ENCODE data around the gene PPP1R1B. TPM values are rescaled to one million over a fixed set of nuclear protein-coding genes. Genes with fewer than 3 reads are reported as not detected.

PPP1R1B gene
- total and polyA plus RNA-seq, 12 donors, result 0.28 to 2.1 (median 0.66) TPM; not detected in 1

DNA sequence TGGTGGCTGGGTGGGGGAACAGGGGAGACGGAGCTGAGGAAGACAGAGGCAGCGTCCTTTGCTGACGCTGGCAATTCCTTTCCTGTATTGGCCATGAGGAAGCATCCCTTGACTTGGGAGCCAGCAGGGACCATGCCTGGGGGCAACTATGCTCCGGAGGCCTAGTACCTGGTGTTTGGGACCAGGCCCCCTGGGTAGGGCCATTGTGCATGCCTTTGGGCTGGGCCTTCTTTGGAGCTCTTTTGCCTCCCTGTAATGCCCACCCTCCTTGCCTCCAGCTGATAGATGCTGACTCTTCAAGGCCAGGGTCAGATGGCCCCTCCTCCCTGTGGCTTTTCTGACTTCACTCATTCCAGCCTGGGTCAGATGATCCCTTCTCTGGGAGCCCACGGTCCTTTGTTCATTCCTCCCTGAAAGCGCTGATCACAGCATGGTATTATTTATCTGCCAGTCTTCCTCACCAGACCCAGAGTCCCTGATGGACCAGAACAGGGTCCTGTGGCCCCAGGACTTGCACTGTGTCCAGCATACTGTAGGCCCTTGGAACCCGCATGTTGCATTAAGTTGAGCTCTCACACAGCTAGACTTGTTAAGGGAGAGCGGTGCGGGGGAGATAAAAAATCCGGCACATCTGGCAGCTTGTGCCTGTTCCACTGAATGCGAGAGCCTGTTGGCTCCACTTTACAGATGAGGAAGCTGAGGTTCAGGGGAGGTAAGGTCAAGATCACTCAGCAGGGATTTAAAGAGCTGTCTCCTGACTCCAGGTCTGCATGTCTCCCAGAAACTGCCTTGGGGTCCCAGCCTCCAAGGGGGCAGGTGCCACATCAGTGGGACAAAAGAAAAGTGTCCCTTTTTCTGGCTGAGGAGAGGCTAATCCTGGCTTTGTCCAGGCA, 13.1 kb downstream of the PPP1R1B start:
- WGBS, 2 donors, result 85 to 86% methylated on average over 11 of the region's 11 CpGs
- H3K27me3 ChIP-seq, result no peaks in the 10 kb centered on the region
- no peak for DNase-seq
- H3K4me1 ChIP-seq, result peaks cover 16 to 90% (median 68%) of the 10 kb centered on the region in 9 donors
- TF ChIP-seq, protein P1, sequence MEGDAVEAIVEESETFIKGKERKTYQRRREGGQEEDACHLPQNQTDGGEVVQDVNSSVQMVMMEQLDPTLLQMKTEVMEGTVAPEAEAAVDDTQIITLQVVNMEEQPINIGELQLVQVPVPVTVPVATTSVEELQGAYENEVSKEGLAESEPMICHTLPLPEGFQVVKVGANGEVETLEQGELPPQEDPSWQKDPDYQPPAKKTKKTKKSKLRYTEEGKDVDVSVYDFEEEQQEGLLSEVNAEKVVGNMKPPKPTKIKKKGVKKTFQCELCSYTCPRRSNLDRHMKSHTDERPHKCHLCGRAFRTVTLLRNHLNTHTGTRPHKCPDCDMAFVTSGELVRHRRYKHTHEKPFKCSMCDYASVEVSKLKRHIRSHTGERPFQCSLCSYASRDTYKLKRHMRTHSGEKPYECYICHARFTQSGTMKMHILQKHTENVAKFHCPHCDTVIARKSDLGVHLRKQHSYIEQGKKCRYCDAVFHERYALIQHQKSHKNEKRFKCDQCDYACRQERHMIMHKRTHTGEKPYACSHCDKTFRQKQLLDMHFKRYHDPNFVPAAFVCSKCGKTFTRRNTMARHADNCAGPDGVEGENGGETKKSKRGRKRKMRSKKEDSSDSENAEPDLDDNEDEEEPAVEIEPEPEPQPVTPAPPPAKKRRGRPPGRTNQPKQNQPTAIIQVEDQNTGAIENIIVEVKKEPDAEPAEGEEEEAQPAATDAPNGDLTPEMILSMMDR (IDR thresholded peaks at IDR 0.05), result no peak
- H3K4me3 ChIP-seq, result no peak overlapping the region
- intact Hi-C loops (cut with DNase I), result loop anchor here in 3 of 10 donors (5.0 kb wide), 2 partner anchors 32 to 112 kb away; no protein-coding TSS in a partner anchor
- peak overlapping the region in 1 of 10 donors; percentile 10 for H3K27ac ChIP-seq
- no peaks in the 10 kb centered on the region for H3K9me3 ChIP-seq
- no peaks in the 10 kb centered on the region for H3K36me3 ChIP-seq
- no peak for ATAC-seq

DNA sequence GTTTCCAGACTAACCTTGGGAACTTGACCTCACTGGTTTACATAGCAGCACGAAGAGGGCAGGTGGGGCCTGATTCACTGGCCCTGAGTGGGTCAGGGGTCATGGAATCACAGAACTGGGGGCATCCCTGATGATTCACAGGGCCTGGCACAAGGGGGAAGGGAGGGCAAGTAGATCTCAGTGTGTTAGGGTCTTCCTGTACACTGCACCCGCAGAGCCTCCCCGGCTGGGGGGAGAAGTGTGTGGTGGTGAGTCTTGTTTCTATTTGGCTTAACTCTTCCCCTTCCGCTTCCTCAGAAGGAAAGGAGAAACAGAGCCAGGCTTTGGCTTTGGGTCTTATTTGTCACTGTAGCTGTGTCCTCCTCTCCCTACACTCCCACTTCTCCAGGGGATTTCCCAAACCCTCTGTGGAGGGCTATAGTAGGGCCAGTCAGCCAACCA, 13.9 kb downstream of the PPP1R1B start:
- 44 to 46% methylated on average over 4 of the region's 4 CpGs for WGBS, 2 donors

DNA sequence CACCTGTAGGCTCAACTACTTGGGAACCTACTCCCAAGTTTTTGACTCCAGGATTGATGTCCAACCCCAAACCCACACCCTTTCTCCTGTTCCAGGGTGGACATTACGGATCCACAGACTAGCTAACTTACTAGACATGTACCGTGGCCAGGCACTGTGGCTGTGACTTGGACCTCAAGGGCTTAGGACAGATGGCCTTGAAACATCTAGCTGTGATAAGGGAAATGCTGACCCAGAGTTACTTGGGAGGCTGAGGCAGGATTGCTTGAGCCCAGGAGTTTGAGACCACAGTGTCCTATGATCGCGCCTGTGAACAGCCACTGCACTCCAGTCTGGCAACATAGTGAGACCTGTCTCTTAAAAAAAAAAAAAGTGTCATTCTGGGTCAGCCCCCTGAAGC, 14.3 kb downstream of the PPP1R1B start:
- TF ChIP-seq, protein P1 (IDR thresholded peaks at IDR 0.05), result no peak
- WGBS, 2 donors, result 92 to 95% methylated on average over 4 of the region's 4 CpGs
- Histone ChIP-seq H3K36me3 (peaks cover 0 to under 1% (median 0%) of the 10 kb centered on the region in 9 donors), H3K4me3 (no peak overlapping the region), H3K4me1 (peaks cover 15 to 82% (median 70%) of the 10 kb centered on the region in 9 donors), H3K9me3 (no peaks in the 10 kb centered on the region), H3K27me3 (no peaks in the 10 kb centered on the region), H3K27ac (peak overlapping the region in 1 of 10 donors; percentile 10)
- ATAC-seq, result no peak
- no peak for DNase-seq
- intact Hi-C loops (cut with DNase I), result no loop called here

More for the DNA sequence above, 13.9 kb downstream of the PPP1R1B start:
- no peak overlapping the region for H3K4me3 ChIP-seq
- TF ChIP-seq, protein P1 (IDR thresholded peaks at IDR 0.05), result no peak
- DNase-seq (no peak), ATAC-seq (no peak)
- H3K4me1 ChIP-seq, result peaks cover 16 to 85% (median 75%) of the 10 kb centered on the region in 9 donors
- H3K27ac ChIP-seq, result peak overlapping the region in 1 of 10 donors; percentile 10
- H3K27me3 ChIP-seq, result no peaks in the 10 kb centered on the region
- no peaks in the 10 kb centered on the region for H3K9me3 ChIP-seq
- no peaks in the 10 kb centered on the region for H3K36me3 ChIP-seq
- intact Hi-C loops (cut with DNase I), result no loop called here

DNA sequence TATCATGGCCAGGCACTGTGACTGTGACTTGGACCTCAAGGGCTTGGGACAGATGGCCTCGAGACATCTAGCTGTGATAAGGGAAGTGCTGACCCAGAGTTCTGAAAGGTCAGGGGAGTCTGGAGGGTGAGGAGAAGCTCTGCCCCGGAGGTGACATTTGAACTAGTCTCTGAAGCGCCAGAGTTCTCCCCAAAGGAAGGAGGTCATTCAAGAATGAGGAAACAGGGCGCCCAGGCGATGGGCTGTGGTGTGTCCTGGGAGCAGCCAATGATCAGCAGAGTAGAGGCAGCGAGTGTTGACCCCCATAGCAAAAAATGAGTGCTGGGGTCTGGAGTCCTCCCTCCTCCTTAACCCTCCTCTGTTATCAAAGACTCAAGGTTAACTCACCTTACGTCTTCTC, 15.1 kb downstream of the PPP1R1B start:
- Histone ChIP-seq H3K36me3 (peaks cover 0 to 6% (median 0%) of the 10 kb centered on the region in 9 donors), H3K4me1 (peaks cover 10 to 82% (median 63%) of the 10 kb centered on the region in 9 donors), H3K27me3 (no peaks in the 10 kb centered on the region), H3K4me3 (no peak overlapping the region), H3K9me3 (no peaks in the 10 kb centered on the region), H3K27ac (no peak overlapping the region)
- 64 to 74% methylated on average over 7 of the region's 7 CpGs for WGBS, 2 donors
- TF ChIP-seq, protein P1 (IDR thresholded peaks at IDR 0.05), result no peak
- no peak for DNase-seq
- intact Hi-C loops (cut with DNase I), result no loop called here
- no peak for ATAC-seq
